Upper lobe of left lung (tissue), 6 donors: ENCODE data around the gene EREG. TPM values are rescaled to one million over a fixed set of nuclear protein-coding genes. Genes with fewer than 3 reads are reported as not detected.
"Not testable (repeated sequence)": the region's sequence is repeated elsewhere in the genome, so short reads cannot be mapped to it uniquely, and the experiment has no call there.

Experiments used
- ATAC-seq, 2 donors: fragments of 200-7000 bp; cut with Tn5 transposase; one replicate each; pipeline ENCODE4 v1.9.1; 2022; ENCODE audit warnings: mild to moderate bottlenecking in 2 of 2, moderate library complexity in 2 of 2; ENCODE audit not compliant: low FRiP score in 2 of 2
- DNase-seq, 2 donors: peaks; one replicate each; pipeline ENCODE4 v3.0.0-alpha.2; 2019 to 2020
- H3K27ac ChIP-seq, 4 donors: fragments of 200-600 bp; sonication (generic); one replicate each; pipeline ENCODE4 v1.5.1; 2016 to 2019
- H3K27me3 ChIP-seq, 4 donors: fragments of 200-600 bp; sonication (generic); one replicate each; pipeline ENCODE4 v1.5.1; 2017 to 2019
- H3K36me3 ChIP-seq, 4 donors: fragments of 200-600 bp; sonication (generic); one replicate each; pipeline ENCODE4 v1.5.1; 2016 to 2019
- H3K4me1 ChIP-seq, 4 donors: fragments of 200-600 bp; sonication (generic); one replicate each; pipeline ENCODE4 v1.5.1; 2018 to 2019
- H3K4me3 ChIP-seq, 4 donors: fragments of 200-600 bp; sonication (generic); one replicate each; pipeline ENCODE4 v1.5.1; 2017 to 2019; ENCODE audit warnings: mild to moderate bottlenecking in 2 of 4, moderate library complexity in 1 of 4
- H3K9me3 ChIP-seq, 4 donors: fragments of 200-600 bp; sonication (generic); one replicate each; pipeline ENCODE4 v1.5.1; 2018 to 2019
- EP300 ChIP-seq, 4 donors: sonication (generic); formaldehyde crosslinking; IDR thresholded peaks; one replicate each; pipeline ENCODE4 v1.5.1; 2017; ENCODE audit warnings: antibody characterized with exemption in 4 of 4, control low read depth in 2 of 4
- POLR2A ChIP-seq, 4 donors: fragments of 450-650 bp; IDR thresholded peaks; one replicate each; pipeline ENCODE4 v1.5.1; 2016 to 2017; ENCODE audit warnings: antibody characterized with exemption in 4 of 4, mild to moderate bottlenecking in 2 of 4
- POLR2AphosphoS5 ChIP-seq, 2 donors: sonication (generic); formaldehyde crosslinking; IDR thresholded peaks; one replicate each; pipeline ENCODE4 v1.5.1; 2017; ENCODE audit warnings: antibody characterized with exemption in 2 of 2
- WGBS, 2 donors: methylation state at CpG; one replicate each; pipeline ENCODE4 v1.1.5; 2017 to 2018; 5-methylcytosine and 5-hydroxymethylcytosine counted together
- total RNA-seq, 6 donors: library from RNA; depleted of rRNA in 4 of 6; stranded (reverse); fragments of >200 nt in 4 of 6; gene quantifications; one replicate each; pipeline versions ENCODE4 v1.1.0 to v1.2.1, GENCODE V29; 2016 to 2021
- TF ChIP-seq, protein P1 (sequence below), 6 experiments: fragments of 450-650 bp in 4 of 6; fragments of 200-600 bp in 2 of 6; sonication (generic) in 2 of 6; IDR thresholded peaks; one replicate each; pipeline ENCODE4 v1.5.1; 2016 to 2019; ENCODE audit warnings: antibody characterized with exemption in 6 of 6
- donor health status: DM: no; HTN: no; CAD: no; lungs with moderate emphysema.
- donor health status: DM: no; HTN: yes; CAD: no; lungs with severe emphysema.

EREG gene
- total RNA-seq, 6 donors from 2014 or later = 0.94 to 3.7 (median 1.1) TPM

DNA sequence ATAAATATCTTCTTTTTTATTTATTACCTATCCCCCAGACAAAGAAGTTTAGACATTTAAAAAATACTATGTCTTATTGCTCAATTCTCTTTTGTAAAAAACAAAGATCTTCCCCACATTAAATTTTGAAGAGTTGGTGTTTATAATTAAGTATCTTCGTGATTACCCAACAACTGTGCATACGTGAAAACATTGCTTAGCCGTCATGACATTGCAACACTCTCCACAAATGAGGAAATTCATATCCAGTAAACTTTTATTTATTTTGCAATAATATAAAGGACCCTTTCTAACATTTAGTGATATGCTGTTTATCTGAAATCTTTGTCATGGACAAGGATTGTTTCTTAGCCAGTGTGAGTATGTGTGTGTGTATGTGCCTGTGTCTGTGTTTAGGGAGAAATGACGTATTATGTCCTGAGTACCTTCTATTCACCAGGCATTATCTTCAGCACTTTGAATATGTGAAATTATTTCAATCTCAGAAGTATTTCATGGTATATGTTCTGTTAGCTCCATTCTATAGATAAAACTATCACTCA lies 26.1 kb upstream of the EREG start:
- Histone ChIP-seq H3K4me1 (no peaks in the 10 kb centered on the region), H3K27ac (peak overlapping the region in 1 of 4 donors; percentile 35), H3K36me3 (no peaks in the 10 kb centered on the region), H3K27me3 (no peaks in the 10 kb centered on the region), H3K4me3 (no peak overlapping the region), H3K9me3 (peaks cover 0 to 4% (median under 1%) of the 10 kb centered on the region in 4 donors)
- peak in 1 of 2 donors; percentile 82 for TF ChIP-seq POLR2AphosphoS5 (IDR thresholded peaks at IDR 0.05)
- TF ChIP-seq, protein P1, sequence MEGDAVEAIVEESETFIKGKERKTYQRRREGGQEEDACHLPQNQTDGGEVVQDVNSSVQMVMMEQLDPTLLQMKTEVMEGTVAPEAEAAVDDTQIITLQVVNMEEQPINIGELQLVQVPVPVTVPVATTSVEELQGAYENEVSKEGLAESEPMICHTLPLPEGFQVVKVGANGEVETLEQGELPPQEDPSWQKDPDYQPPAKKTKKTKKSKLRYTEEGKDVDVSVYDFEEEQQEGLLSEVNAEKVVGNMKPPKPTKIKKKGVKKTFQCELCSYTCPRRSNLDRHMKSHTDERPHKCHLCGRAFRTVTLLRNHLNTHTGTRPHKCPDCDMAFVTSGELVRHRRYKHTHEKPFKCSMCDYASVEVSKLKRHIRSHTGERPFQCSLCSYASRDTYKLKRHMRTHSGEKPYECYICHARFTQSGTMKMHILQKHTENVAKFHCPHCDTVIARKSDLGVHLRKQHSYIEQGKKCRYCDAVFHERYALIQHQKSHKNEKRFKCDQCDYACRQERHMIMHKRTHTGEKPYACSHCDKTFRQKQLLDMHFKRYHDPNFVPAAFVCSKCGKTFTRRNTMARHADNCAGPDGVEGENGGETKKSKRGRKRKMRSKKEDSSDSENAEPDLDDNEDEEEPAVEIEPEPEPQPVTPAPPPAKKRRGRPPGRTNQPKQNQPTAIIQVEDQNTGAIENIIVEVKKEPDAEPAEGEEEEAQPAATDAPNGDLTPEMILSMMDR (IDR thresholded peaks at IDR 0.05) = no peak
- TF ChIP-seq EP300 (IDR thresholded peaks at IDR 0.05) = peak; percentile 54 to 92 (median 74)
- no peak for TF ChIP-seq POLR2A (IDR thresholded peaks at IDR 0.05)
- no peak for ATAC-seq
- 50 to 57% methylated on average over 4 of the region's 4 CpGs for WGBS, 2 donors
- no peak for DNase-seq

DNA sequence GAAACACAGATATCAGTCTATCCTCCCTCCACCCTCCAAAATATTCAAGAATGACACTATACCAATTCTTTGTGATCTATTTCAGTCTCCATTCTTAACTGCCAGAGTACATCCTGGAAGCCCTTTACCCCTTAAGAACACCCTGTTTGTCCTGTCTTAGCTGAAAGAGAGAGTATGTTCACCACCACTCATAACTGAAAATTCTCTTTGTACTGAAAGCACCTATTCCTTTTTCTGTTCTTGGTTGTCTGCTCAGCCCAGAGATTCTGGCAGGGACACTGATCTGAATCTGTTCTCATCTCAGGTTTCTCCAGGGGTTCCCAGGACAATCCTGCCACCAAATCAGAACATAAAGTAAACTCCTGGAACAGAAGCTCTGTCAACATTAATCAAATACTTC lies 25.4 kb upstream of the EREG start:
- peak overlapping the region in 1 of 4 donors; percentile 35 for H3K27ac ChIP-seq
- TF ChIP-seq POLR2AphosphoS5 (IDR thresholded peaks at IDR 0.05) = no peak
- TF ChIP-seq, protein P1 (IDR thresholded peaks at IDR 0.05) = no peak
- no peak for TF ChIP-seq EP300 (IDR thresholded peaks at IDR 0.05)
- TF ChIP-seq POLR2A (IDR thresholded peaks at IDR 0.05) = no peak
- no peak overlapping the region for H3K4me3 ChIP-seq
- H3K36me3 ChIP-seq = no peaks in the 10 kb centered on the region
- no peaks in the 10 kb centered on the region for H3K27me3 ChIP-seq
- H3K4me1 ChIP-seq = no peaks in the 10 kb centered on the region
- peaks cover 3 to 10% (median 7%) of the 10 kb centered on the region in 4 donors for H3K9me3 ChIP-seq
- DNase-seq = no peak
- no peak for ATAC-seq

DNA sequence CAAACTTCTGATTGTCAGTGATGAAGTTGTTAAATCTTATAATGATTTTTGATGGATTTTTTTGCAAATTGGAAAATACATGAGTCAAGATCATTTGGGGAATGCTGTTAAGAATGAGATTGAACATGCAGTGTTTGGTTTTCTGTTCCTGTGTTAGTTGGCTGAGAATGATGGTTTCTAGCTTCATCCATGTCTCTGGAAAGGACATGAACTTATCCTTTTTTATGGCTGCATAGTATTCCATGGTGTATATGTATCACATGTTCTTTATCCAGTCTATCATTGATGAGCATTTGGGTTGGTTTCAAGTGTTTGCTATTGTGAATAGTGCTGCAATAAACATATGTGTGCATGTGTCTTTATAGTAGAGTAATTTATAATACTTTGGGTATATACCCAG lies 24.5 kb upstream of the EREG start:
- not testable (repeated sequence) for H3K36me3 ChIP-seq, H3K27ac ChIP-seq, H3K27me3 ChIP-seq, H3K4me3 ChIP-seq, DNase-seq, H3K4me1 ChIP-seq, ATAC-seq
- peaks cover 5 to 11% (median 10%) of the 10 kb centered on the region in 4 donors for H3K9me3 ChIP-seq

DNA sequence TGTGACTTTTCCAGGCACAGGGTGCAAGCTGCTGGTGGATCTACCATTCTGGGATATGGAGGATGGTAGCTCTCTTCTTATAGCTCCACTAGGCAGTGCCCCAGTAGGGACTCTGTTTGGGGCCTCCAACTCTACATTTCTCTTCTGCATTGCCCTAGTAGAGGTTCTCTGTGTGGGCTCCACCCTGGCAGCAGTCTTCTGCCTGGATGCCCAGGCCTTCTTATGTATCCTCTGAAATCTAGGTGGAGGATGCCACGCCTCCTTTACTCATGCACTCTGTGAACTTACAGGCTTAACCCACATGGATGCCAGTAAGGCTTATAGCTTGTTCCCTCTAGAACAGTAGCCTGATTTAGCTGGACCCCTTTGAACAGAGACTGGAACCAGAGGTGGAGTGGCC lies 20.9 kb upstream of the EREG start:
- no peak overlapping the region for H3K4me3 ChIP-seq
- peaks cover 5 to 11% (median 10%) of the 10 kb centered on the region in 4 donors for H3K9me3 ChIP-seq
- TF ChIP-seq POLR2A (IDR thresholded peaks at IDR 0.05) = no peak
- TF ChIP-seq EP300 (IDR thresholded peaks at IDR 0.05) = no peak
- TF ChIP-seq, protein P1 (IDR thresholded peaks at IDR 0.05) = no peak
- no peak for TF ChIP-seq POLR2AphosphoS5 (IDR thresholded peaks at IDR 0.05)
- H3K27me3 ChIP-seq = no peaks in the 10 kb centered on the region
- H3K4me1 ChIP-seq = no peaks in the 10 kb centered on the region
- 64 to 73% methylated on average over 1 of the region's 1 CpG for WGBS, 2 donors
- no peak for ATAC-seq
- no peaks in the 10 kb centered on the region for H3K36me3 ChIP-seq
- DNase-seq = no peak
- no peak overlapping the region for H3K27ac ChIP-seq

DNA sequence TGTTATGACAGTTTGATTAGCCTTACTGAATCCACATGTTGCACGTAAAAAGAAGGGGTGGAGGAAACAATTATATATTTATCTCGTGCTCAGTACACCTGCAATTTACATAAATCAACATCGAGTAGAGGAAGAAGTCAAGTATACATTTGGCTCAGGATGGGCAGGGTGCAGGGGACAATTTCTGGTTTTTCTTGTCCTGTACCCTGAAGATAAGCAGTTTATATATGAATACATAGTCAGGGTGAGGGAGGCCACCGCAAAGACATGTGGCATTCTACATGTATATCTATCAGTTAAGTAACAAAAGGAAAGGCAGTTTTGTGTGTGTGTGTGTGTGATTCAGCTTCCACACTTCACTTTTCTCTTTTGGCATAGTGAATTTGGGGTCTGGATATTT lies 11.1 kb upstream of the EREG start:
- DNase-seq (no peak), ATAC-seq (no peak)
- TF ChIP-seq EP300 (IDR thresholded peaks at IDR 0.05) (no peak), POLR2A (IDR thresholded peaks at IDR 0.05) (no peak), POLR2AphosphoS5 (IDR thresholded peaks at IDR 0.05) (no peak)
- TF ChIP-seq, protein P1 (IDR thresholded peaks at IDR 0.05) = no peak
- H3K27ac ChIP-seq = no peak overlapping the region
- no peak overlapping the region for H3K4me3 ChIP-seq
- H3K36me3 ChIP-seq = no peaks in the 10 kb centered on the region
- H3K4me1 ChIP-seq = no peaks in the 10 kb centered on the region
- WGBS, 2 donors = 44 to 50% methylated on average over 4 of the region's 4 CpGs
- H3K9me3 ChIP-seq = no peaks in the 10 kb centered on the region
- H3K27me3 ChIP-seq = no peaks in the 10 kb centered on the region
